ENCODE results near the gene MAML2. TPM values are rescaled to one million over a fixed set of nuclear protein-coding genes. Genes with fewer than 3 reads are reported as not detected.

The MAML2 gene
- polyA plus RNA-seq, 3 donors, result 0.57 to 7.6 (median 1.2) TPM

DNA sequence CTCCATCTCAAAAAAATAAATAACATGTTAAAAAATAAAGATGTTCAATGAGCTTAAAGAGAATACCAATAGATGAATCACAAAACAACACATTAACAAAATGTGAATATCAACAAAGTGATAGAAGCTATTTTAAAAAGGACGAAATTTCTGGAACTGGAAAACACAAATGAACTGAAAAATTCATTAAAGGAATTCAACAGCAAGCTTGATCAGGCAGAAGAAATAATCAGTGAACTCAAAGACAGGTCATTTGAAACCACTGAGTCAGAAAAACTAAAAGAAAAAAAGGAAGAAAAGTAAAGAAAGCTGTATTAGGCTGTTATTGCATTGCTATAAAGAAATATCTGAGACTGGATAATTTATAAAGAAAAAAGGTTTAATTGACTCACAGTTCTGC is 412.0 kb downstream of the MAML2 start:
- Mint-ChIP-seq H3K36me3 (no peaks in the 10 kb centered on the region), H3K9me3 (peaks cover 2 to 14% (median 11%) of the 10 kb centered on the region in 7 donors), H3K27me3 (ENCODE audit: low read depth in 3 of 3) (peaks cover 4 to 13% (median 5%) of the 10 kb centered on the region in 3 donors), H3K27ac (no peak overlapping the region), H3K4me1 (no peaks in the 10 kb centered on the region), H3K4me3 (no peak overlapping the region)
- Histone ChIP-seq H2AFZ (ENCODE audit: insufficient read depth, low read depth, low read length, poor library complexity, severe bottlenecking) (no peak overlapping the region), H3K4me3 (replicated peaks in 1 of 3; ENCODE audit: low read depth in 2 of 3, low read length in 3 of 3) (no peak overlapping the region), H3K36me3 (replicated peaks in 1 of 2; ENCODE audit: control insufficient read depth in 1 of 2, insufficient read depth in 2 of 2, low read length in 2 of 2) (no peaks in the 10 kb centered on the region), H3K9ac (ENCODE audit: insufficient read depth, low read length, poor library complexity, severe bottlenecking) (no peak overlapping the region), H3K9me3 (replicated peaks in 1 of 2; ENCODE audit: control insufficient read depth in 1 of 2, insufficient read depth in 1 of 2, low read length in 2 of 2) (peaks cover 0 to 6% of the 10 kb centered on the region in 2 donors), H3K4me1 (ENCODE audit: control insufficient read depth in 1 of 2, insufficient read depth in 2 of 2, low read length in 2 of 2) (no peaks in the 10 kb centered on the region), H3K27ac (ENCODE audit: low read depth in 1 of 2, low read length in 2 of 2) (no peak overlapping the region), H3K27me3 (ENCODE audit: control insufficient read depth in 2 of 2, insufficient read depth in 2 of 2, low read length in 2 of 2) (no peaks in the 10 kb centered on the region), H3K4me2 (replicated peaks; ENCODE audit: extremely low read depth, low read length, poor library complexity, severe bottlenecking) (no peak overlapping the region), H4K20me1 (ENCODE audit: insufficient read depth, low read length) (no peaks in the 10 kb centered on the region), H3K79me2 (ENCODE audit: insufficient read depth, low read length) (no peaks in the 10 kb centered on the region)
- intact Hi-C loops (cut with micrococcal nuclease), result no loop called here
- no peak for DNase-seq
- TF ChIP-seq, protein P1, sequence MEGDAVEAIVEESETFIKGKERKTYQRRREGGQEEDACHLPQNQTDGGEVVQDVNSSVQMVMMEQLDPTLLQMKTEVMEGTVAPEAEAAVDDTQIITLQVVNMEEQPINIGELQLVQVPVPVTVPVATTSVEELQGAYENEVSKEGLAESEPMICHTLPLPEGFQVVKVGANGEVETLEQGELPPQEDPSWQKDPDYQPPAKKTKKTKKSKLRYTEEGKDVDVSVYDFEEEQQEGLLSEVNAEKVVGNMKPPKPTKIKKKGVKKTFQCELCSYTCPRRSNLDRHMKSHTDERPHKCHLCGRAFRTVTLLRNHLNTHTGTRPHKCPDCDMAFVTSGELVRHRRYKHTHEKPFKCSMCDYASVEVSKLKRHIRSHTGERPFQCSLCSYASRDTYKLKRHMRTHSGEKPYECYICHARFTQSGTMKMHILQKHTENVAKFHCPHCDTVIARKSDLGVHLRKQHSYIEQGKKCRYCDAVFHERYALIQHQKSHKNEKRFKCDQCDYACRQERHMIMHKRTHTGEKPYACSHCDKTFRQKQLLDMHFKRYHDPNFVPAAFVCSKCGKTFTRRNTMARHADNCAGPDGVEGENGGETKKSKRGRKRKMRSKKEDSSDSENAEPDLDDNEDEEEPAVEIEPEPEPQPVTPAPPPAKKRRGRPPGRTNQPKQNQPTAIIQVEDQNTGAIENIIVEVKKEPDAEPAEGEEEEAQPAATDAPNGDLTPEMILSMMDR (IDR thresholded peaks at IDR 0.05), result no peak
- no CpG with 5 or more reads among the region's 1 CpG for WGBS (ENCODE audit: insufficient coverage)

DNA sequence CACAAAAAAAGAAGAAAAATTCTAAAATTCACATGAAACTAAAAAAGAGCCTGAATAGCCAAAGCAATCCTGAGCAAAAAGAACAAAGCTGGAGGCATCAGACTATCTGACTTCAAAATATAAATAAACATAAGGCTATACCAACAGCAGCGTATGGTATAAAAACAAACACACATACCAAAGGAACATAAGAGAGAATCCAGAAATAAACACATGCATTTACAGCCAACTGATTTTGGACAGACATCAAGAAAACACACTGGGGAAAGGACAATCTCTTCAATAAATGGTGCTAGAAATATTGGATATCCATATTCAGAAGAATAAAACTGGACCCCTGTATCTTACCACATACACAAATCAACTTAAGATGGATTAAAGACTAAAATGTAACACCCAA is 416.3 kb downstream of the MAML2 start:
- no peak overlapping the region for H2AFZ ChIP-seq (ENCODE audit: insufficient read depth, low read depth, low read length, poor library complexity, severe bottlenecking)

More for the DNA sequence above, 416.3 kb downstream of the MAML2 start:
- no peaks in the 10 kb centered on the region for H3K79me2 ChIP-seq (ENCODE audit: insufficient read depth, low read length)
- H3K4me1 ChIP-seq (ENCODE audit: control insufficient read depth in 1 of 2, insufficient read depth in 2 of 2, low read length in 2 of 2), result peaks cover 12 to 18% of the 10 kb centered on the region in 2 donors
- TF ChIP-seq, protein P1 (IDR thresholded peaks at IDR 0.05), result no peak
- H3K4me3 Mint-ChIP-seq, result no peak overlapping the region
- no peak overlapping the region for H3K27ac ChIP-seq (ENCODE audit: low read depth in 1 of 2, low read length in 2 of 2)
- no peak overlapping the region for H3K27ac Mint-ChIP-seq
- no peaks in the 10 kb centered on the region for H3K36me3 ChIP-seq (replicated peaks in 1 of 2; ENCODE audit: control insufficient read depth in 1 of 2, insufficient read depth in 2 of 2, low read length in 2 of 2)
- H3K9ac ChIP-seq (ENCODE audit: insufficient read depth, low read length, poor library complexity, severe bottlenecking), result no peak overlapping the region
- H4K20me1 ChIP-seq (ENCODE audit: insufficient read depth, low read length), result no peaks in the 10 kb centered on the region
- H3K36me3 Mint-ChIP-seq, result no peaks in the 10 kb centered on the region
- H3K9me3 ChIP-seq (replicated peaks in 1 of 2; ENCODE audit: control insufficient read depth in 1 of 2, insufficient read depth in 1 of 2, low read length in 2 of 2), result peaks cover 0 to 6% of the 10 kb centered on the region in 2 donors
- intact Hi-C loops (cut with micrococcal nuclease), result no loop called here
- H3K27me3 ChIP-seq (ENCODE audit: control insufficient read depth in 2 of 2, insufficient read depth in 2 of 2, low read length in 2 of 2), result no peaks in the 10 kb centered on the region
- whole genome bisulfite sequencing (ENCODE audit: insufficient coverage), result no CpG with 5 or more reads among the region's 1 CpG
- peaks cover 5 to 13% (median 7%) of the 10 kb centered on the region in 3 donors for H3K27me3 Mint-ChIP-seq (ENCODE audit: low read depth in 3 of 3)
- peaks cover 2 to 14% (median 8%) of the 10 kb centered on the region in 7 donors for H3K9me3 Mint-ChIP-seq
- no peak overlapping the region for H3K4me3 ChIP-seq (replicated peaks in 1 of 3; ENCODE audit: low read depth in 2 of 3, low read length in 3 of 3)
- DNase-seq, result no peak
- no peak overlapping the region for H3K4me2 ChIP-seq (replicated peaks; ENCODE audit: extremely low read depth, low read length, poor library complexity, severe bottlenecking)
- H3K4me1 Mint-ChIP-seq, result peaks cover 26% of the 10 kb centered on the region

Small RNAs within 50 kb of the gene (small RNA-seq; reads per million reads assigned to genes)
- gene MIR1260B (ENCODE audit: insufficient read length, low read depth), result not detected

Other genes with a start within 250 kb of the MAML2 start
- gene CCDC82, start 46.7 kb upstream of the MAML2 start, polyA plus RNA-seq, result 10 to 100 TPM; 10.7 to 18.2 (median 12.2) TPM
- gene JRKL, start 46.8 kb upstream of the MAML2 start, polyA plus RNA-seq, result 1 to 10 TPM; 1.3 to 2.0 (median 1.9) TPM